Measurements from ENCODE around the gene FLT3.

- no peak for TF ChIP-seq CTCF (IDR thresholded peaks at IDR 0.05)
- TF ChIP-seq POLR2A (IDR thresholded peaks at IDR 0.05) = no peak
- no peak for TF ChIP-seq POLR2AphosphoS5 (IDR thresholded peaks at IDR 0.05)
- no peak for TF ChIP-seq EP300 (IDR thresholded peaks at IDR 0.05)
These were observed 28.6 kb upstream of the FLT3 start for GRCh38 chr13:28128926-28129325.
